Psoas muscle (tissue), 8 donors: Measurements from ENCODE around the gene ITLN1. TPM values are rescaled to one million over a fixed set of nuclear protein-coding genes. Genes with fewer than 3 reads are reported as not detected.
A peak's percentile ranks its signal among the peaks of the same experiment; 100 is the strongest.

Experiments
- ATAC-seq, 4 donors: fragments of 200-7000 bp; cut with Tn5 transposase; one replicate each; pipeline ENCODE4 v1.9.1; 2020; ENCODE audit warnings: moderate library complexity in 3 of 4, mild to moderate bottlenecking in 2 of 4
- DNase-seq, 2 donors: peaks; one replicate each; pipeline ENCODE4 v3.0.0-alpha.2; 2020
- H3K27ac ChIP-seq: fragments of 200-600 bp; one replicate; pipeline ENCODE4 v1.8.0; 2022
- H3K27me3 ChIP-seq, 3 donors: fragments of 200-600 bp in 1 of 3; one replicate each; pipeline versions ENCODE4 v1.6.1 to v1.8.0; 2013 to 2022; ENCODE audit warnings: low read length in 2 of 3, mild to moderate bottlenecking in 2 of 3, moderate library complexity in 1 of 3; ENCODE audit not compliant: insufficient read depth in 3 of 3
- H3K36me3 ChIP-seq, 2 donors: fragments of 200-600 bp in 1 of 2; one replicate each; pipeline versions ENCODE4 v1.6.1 to v1.8.0; 2013 to 2022; ENCODE audit warnings: low read depth in 1 of 2, mild to moderate bottlenecking in 1 of 2, moderate library complexity in 1 of 2; ENCODE audit not compliant: insufficient read depth in 1 of 2
- H3K4me1 ChIP-seq: fragments of 200-600 bp; one replicate; pipeline ENCODE4 v1.8.0; 2022
- H3K4me3 ChIP-seq: fragments of 200-600 bp; one replicate; pipeline ENCODE4 v1.8.0; 2022; ENCODE audit warnings: mild to moderate bottlenecking
- H3K9me3 ChIP-seq: fragments of 200-600 bp; one replicate; pipeline ENCODE4 v1.8.0; 2022
- WGBS, 3 donors: extraction: QIAGEN DNeasy Blood & Tissue Kit; methylation state at CpG; one replicate each; pipeline versions ENCODE4 v1.1.6 to v1.1.7; 2013; 5-methylcytosine and 5-hydroxymethylcytosine counted together
- intact Hi-C, 2 donors: fragments of 100-400 bp; cut with DNase I; formaldehyde crosslinking; loops; one replicate each; pipeline versions ENCODE4 v1.11.0 to v1.14.2; 2022
- polyA plus RNA-seq, 3 donors: library from polyadenylated mRNA; stranded (reverse); fragments of 200-250 nt; gene quantifications; one replicate each; pipeline ENCODE4 v1.2.3, GENCODE V29; 2013
- total RNA-seq, 4 donors: library from RNA; stranded (reverse); fragmentation: NEBNext Ultra II Directional in 2 of 4; extraction: Animal tissue kit (Norgen Biotek cat#: 25700) in 2 of 4; gene quantifications; one replicate each; pipeline versions ENCODE4 v1.2.1 to v1.2.4, GENCODE V29; 2021 to 2023
- TF ChIP-seq, protein P1 (sequence below): fragments of 200-600 bp; IDR thresholded peaks from one replicate; pipeline ENCODE4 v1.8.0; 2022; ENCODE audit warnings: antibody characterized with exemption
- donor health status: healthy with polysubstance abuse.
- donor health status: DM: no; HTN: no; CAD: no; lungs with moderate emphysema.
- donor health status: Bipolar disorder and iron deficiency.
- donor health status: healthy.
- donor health status: DM: yes; HTN: yes; CAD: no.
- donor health status: DM: no; HTN: no; CAD: no.
- donor health status: DM: no; HTN: no; CAD: no.
- donor health status: DM: yes; HTN: yes; CAD: no.

Gene ITLN1
- total and polyA plus RNA-seq, 7 donors, result 0.09 to 2.6 (median 0.74) TPM; not detected in 1

DNA sequence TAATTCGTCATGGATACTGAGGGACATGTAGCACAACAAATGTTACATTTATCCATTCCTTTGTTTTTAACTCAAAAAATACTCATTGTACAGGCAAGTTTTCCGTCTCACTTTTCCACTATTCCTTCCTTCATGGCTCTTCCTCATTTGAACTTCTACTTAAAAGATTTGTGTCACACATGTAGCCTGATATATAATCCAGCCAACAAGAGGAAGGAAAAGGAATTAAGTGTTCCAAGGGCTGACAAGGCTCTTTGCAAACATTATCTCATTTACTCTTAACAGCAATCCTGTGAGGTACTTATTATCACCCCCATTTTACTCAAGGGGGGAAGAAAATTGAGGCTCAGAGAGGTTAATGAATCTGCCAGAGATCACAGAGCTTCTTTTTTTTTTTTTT is 45.2 kb downstream of the ITLN1 start:
- no peak overlapping the region for H3K27ac ChIP-seq
- intact Hi-C loops, result loop anchor here (10.0 kb wide), 2 partner anchors 115 to 255 kb away; partner anchors contain the start of genes ITLN2 (in 1 of the 2) and KLHDC9 (in 1 of the 2)
- no peaks in the 10 kb centered on the region for H3K9me3 ChIP-seq
- TF ChIP-seq, protein P1, sequence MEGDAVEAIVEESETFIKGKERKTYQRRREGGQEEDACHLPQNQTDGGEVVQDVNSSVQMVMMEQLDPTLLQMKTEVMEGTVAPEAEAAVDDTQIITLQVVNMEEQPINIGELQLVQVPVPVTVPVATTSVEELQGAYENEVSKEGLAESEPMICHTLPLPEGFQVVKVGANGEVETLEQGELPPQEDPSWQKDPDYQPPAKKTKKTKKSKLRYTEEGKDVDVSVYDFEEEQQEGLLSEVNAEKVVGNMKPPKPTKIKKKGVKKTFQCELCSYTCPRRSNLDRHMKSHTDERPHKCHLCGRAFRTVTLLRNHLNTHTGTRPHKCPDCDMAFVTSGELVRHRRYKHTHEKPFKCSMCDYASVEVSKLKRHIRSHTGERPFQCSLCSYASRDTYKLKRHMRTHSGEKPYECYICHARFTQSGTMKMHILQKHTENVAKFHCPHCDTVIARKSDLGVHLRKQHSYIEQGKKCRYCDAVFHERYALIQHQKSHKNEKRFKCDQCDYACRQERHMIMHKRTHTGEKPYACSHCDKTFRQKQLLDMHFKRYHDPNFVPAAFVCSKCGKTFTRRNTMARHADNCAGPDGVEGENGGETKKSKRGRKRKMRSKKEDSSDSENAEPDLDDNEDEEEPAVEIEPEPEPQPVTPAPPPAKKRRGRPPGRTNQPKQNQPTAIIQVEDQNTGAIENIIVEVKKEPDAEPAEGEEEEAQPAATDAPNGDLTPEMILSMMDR, result no peak
- WGBS, 3 donors, result 53 to 62% (median 57%) methylated on average over 2 of the region's 2 CpGs
- ATAC-seq (no peak), DNase-seq (no peak)
- H3K36me3 ChIP-seq, result no peaks in the 10 kb centered on the region
- no peak overlapping the region for H3K4me3 ChIP-seq
- no peaks in the 10 kb centered on the region for H3K4me1 ChIP-seq
- H3K27me3 ChIP-seq, result peaks cover 0 to 2% (median 0%) of the 10 kb centered on the region in 3 donors

- H3K4me1 ChIP-seq, result no peaks in the 10 kb centered on the region
- WGBS, 3 donors, result 81 to 82% (median 82%) methylated on average over 7 of the region's 7 CpGs
- TF ChIP-seq, protein P1, result no peak
- H3K36me3 ChIP-seq, result no peaks in the 10 kb centered on the region
- ATAC-seq, result no peak
- intact Hi-C loops, result loop anchor here (10.0 kb wide), 2 partner anchors 116 to 256 kb away; partner anchors contain the start of genes ITLN2 (in 1 of the 2) and KLHDC9 (in 1 of the 2)
- H3K27ac ChIP-seq, result no peak overlapping the region
- H3K4me3 ChIP-seq, result no peak overlapping the region
- no peak for DNase-seq
- H3K27me3 ChIP-seq, result peaks cover 0 to 2% (median 0%) of the 10 kb centered on the region in 3 donors
- no peaks in the 10 kb centered on the region for H3K9me3 ChIP-seq
These were observed 46.1 kb downstream of the ITLN1 start for GRCh38 chr1:160838888-160839287.

DNA sequence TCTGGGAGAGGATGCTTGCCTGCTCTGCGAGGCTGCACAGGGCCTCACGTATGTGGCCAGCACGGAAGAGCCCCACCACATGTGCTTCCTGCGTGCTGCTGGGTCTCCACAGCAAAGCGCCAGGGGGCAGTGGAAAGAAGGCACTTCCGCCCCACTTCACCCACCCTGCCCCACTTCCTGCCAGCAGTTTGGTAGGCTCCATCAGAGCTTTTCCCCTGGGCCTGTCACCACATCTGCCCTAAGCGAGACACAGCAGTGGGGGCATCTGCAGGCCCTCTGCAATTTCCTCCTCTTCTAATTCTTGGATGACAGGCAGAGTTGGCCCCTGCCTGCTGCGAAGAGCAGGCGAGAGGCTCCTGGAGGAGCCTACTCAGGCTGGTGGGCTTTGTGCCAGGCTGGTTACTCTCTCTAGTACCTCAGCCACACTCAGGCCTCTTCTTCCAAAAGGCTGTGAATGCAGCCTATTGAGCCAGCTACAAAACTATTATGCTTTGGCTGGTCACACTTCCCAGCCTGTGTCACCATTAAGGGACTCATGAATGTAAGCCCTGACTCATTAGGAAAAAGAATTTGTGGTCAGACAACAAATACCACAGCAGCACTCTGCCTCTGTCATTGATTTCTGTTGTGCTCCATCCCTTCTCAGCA is 47.3 kb downstream of the ITLN1 start:
- Histone ChIP-seq H3K27me3 (peaks cover 0 to 2% (median 0%) of the 10 kb centered on the region in 3 donors), H3K4me3 (no peak overlapping the region), H3K36me3 (no peaks in the 10 kb centered on the region), H3K4me1 (no peaks in the 10 kb centered on the region), H3K27ac (no peak overlapping the region), H3K9me3 (no peaks in the 10 kb centered on the region)
- DNase-seq (peak in 1 of 2 donors; percentile 63), ATAC-seq (peak in 1 of 4 donors; percentile 22)
- intact Hi-C loops, result loop anchor here (10.0 kb wide), 2 partner anchors 117 to 257 kb away; partner anchors contain the start of genes ITLN2 (in 1 of the 2) and KLHDC9 (in 1 of the 2)
- 50 to 71% (median 67%) methylated on average over 9 of the region's 9 CpGs for WGBS, 3 donors
- TF ChIP-seq, protein P1, result no peak

- peaks cover 0 to 2% (median 0%) of the 10 kb centered on the region in 3 donors for H3K27me3 ChIP-seq
- TF ChIP-seq, protein P1, result no peak
- WGBS, 3 donors, result 38 to 50% (median 39%) methylated on average over 4 of the region's 4 CpGs
- H3K9me3 ChIP-seq, result no peaks in the 10 kb centered on the region
- H3K4me3 ChIP-seq, result no peak overlapping the region
- no peaks in the 10 kb centered on the region for H3K4me1 ChIP-seq
- intact Hi-C loops, result loop anchor here (10.0 kb wide), 2 partner anchors 118 to 258 kb away; partner anchors contain the start of genes ITLN2 (in 1 of the 2) and KLHDC9 (in 1 of the 2)
- ATAC-seq, result no peak
- H3K27ac ChIP-seq, result no peak overlapping the region
- H3K36me3 ChIP-seq, result no peaks in the 10 kb centered on the region
- DNase-seq, result no peak
These were observed 47.9 kb downstream of the ITLN1 start for GRCh38 chr1:160836981-160837557.
